Sigmoid colon (tissue), 7 donors: ENCODE data around the gene NRXN3. TPM values are rescaled to one million over a fixed set of nuclear protein-coding genes. Genes with fewer than 3 reads are reported as not detected.

Experiments used
- DNase-seq: peaks from one replicate; pipeline ENCODE4 v3.0.0-alpha.2; 2019
- H3K27ac ChIP-seq, 4 donors: fragments of 200-600 bp; sonication (generic); one replicate each; pipeline ENCODE4 v1.5.1; 2016 to 2019; ENCODE audit warnings: mild to moderate bottlenecking in 1 of 4
- H3K27me3 ChIP-seq, 3 donors: fragments of 200-600 bp; sonication (generic); one replicate each; pipeline ENCODE4 v1.5.1; 2019; ENCODE audit warnings: mild to moderate bottlenecking in 1 of 3
- H3K36me3 ChIP-seq, 4 donors: fragments of 200-600 bp; sonication (generic); one replicate each; pipeline ENCODE4 v1.5.1; 2016 to 2019
- H3K4me1 ChIP-seq, 4 donors: fragments of 200-600 bp; sonication (generic); one replicate each; pipeline ENCODE4 v1.5.1; 2017 to 2019
- H3K4me3 ChIP-seq, 4 donors: fragments of 200-600 bp; sonication (generic); one replicate each; pipeline ENCODE4 v1.5.1; 2017 to 2019; ENCODE audit warnings: mild to moderate bottlenecking in 2 of 4, moderate library complexity in 1 of 4
- H3K9me3 ChIP-seq, 4 donors: fragments of 200-600 bp in 3 of 4; sonication (generic) in 3 of 4; one replicate each; pipeline versions ENCODE4 v1.5.1 to v1.6.1; 2013 to 2019
- CTCF ChIP-seq, 4 experiments: fragments of 450-650 bp in 3 of 4; fragments of 200-600 bp in 1 of 4; IDR thresholded peaks; one replicate each; pipeline ENCODE4 v1.5.1; 2016 to 2019; ENCODE audit warnings: antibody characterized with exemption in 4 of 4, mild to moderate bottlenecking in 3 of 4, moderate library complexity in 2 of 4
- EP300 ChIP-seq, 4 donors: sonication (generic); formaldehyde crosslinking; IDR thresholded peaks; one replicate each; pipeline ENCODE4 v1.6.1; 2017; ENCODE audit warnings: antibody characterized with exemption in 4 of 4
- POLR2A ChIP-seq, 2 donors: fragments of 450-650 bp; IDR thresholded peaks; one replicate each; pipeline ENCODE4 v1.6.1; 2016; ENCODE audit warnings: antibody characterized with exemption in 2 of 2, mild to moderate bottlenecking in 2 of 2, moderate library complexity in 2 of 2
- POLR2AphosphoS5 ChIP-seq, 4 donors: sonication (generic); formaldehyde crosslinking; IDR thresholded peaks; one replicate each; pipeline ENCODE4 v1.6.1; 2017; ENCODE audit warnings: antibody characterized with exemption in 4 of 4
- WGBS, 2 donors: extraction: QIAGEN DNeasy Blood & Tissue Kit; methylation state at CpG; one replicate each; pipeline ENCODE4 v1.1.7; 2013; 5-methylcytosine and 5-hydroxymethylcytosine counted together
- intact Hi-C: fragments of 100-400 bp; cut with DNase I; formaldehyde crosslinking; loops from one replicate; pipeline ENCODE4 v1.15.1; 2023
- polyA plus RNA-seq, 3 donors: library from polyadenylated mRNA; stranded (reverse); fragments of 200-250 nt; gene quantifications; one replicate each; pipeline ENCODE4 v1.2.3, GENCODE V29; 2013
- total RNA-seq, 4 donors: library from RNA; depleted of rRNA; stranded (reverse); fragments of >200 nt; gene quantifications; one replicate each; pipeline ENCODE4 v1.1.0, GENCODE V29; 2016
- donor health status: healthy with polysubstance abuse.
- donor health status: Bipolar disorder and iron deficiency.
- donor health status: healthy.

Gene NRXN3
- total and polyA plus RNA-seq, 7 donors = 0.23 to 46.3 (median 23.2) TPM

- WGBS, 2 donors = 63 to 81% methylated on average over 3 of the region's 3 CpGs
- intact Hi-C loops = no loop called here
Measured at GRCh38 chr14:78904094-78904493, 733.9 kb downstream of the NRXN3 start.

GRCh38 chr14:78917462-78917861 is 747.3 kb downstream of the NRXN3 start:
- no peak for DNase-seq
- no peak overlapping the region for H3K27ac ChIP-seq
- no peak for TF ChIP-seq EP300 (IDR thresholded peaks at IDR 0.05)
- intact Hi-C loops = no loop called here
- H3K4me1 ChIP-seq = no peaks in the 10 kb centered on the region
- no peaks in the 10 kb centered on the region for H3K9me3 ChIP-seq
- no peak overlapping the region for H3K4me3 ChIP-seq
- WGBS, 2 donors = 98% methylated on average over 1 of the region's 1 CpG
- no peaks in the 10 kb centered on the region for H3K27me3 ChIP-seq
- no peaks in the 10 kb centered on the region for H3K36me3 ChIP-seq

More at GRCh38 chr14:78904094-78904493, 733.9 kb downstream of the NRXN3 start:
- H3K27ac ChIP-seq = no peak overlapping the region
- no peaks in the 10 kb centered on the region for H3K36me3 ChIP-seq
- H3K27me3 ChIP-seq = no peaks in the 10 kb centered on the region
- H3K9me3 ChIP-seq = peaks cover 0 to 1% (median 0%) of the 10 kb centered on the region in 4 donors
- no peaks in the 10 kb centered on the region for H3K4me1 ChIP-seq
- no peak for DNase-seq
- H3K4me3 ChIP-seq = no peak overlapping the region
- TF ChIP-seq CTCF (IDR thresholded peaks at IDR 0.05) (no peak), POLR2AphosphoS5 (IDR thresholded peaks at IDR 0.05) (no peak), POLR2A (IDR thresholded peaks at IDR 0.05) (no peak), EP300 (IDR thresholded peaks at IDR 0.05) (no peak)

GRCh38 chr14:78921856-78922255 is 751.7 kb downstream of the NRXN3 start:
- 21 to 68% methylated on average over 2 of the region's 2 CpGs for WGBS, 2 donors
- Histone ChIP-seq H3K4me1 (no peaks in the 10 kb centered on the region), H3K36me3 (no peaks in the 10 kb centered on the region), H3K27ac (no peak overlapping the region), H3K4me3 (no peak overlapping the region), H3K9me3 (no peaks in the 10 kb centered on the region), H3K27me3 (no peaks in the 10 kb centered on the region)
- TF ChIP-seq CTCF (IDR thresholded peaks at IDR 0.05) (no peak), EP300 (IDR thresholded peaks at IDR 0.05) (no peak), POLR2A (IDR thresholded peaks at IDR 0.05) (no peak), POLR2AphosphoS5 (IDR thresholded peaks at IDR 0.05) (no peak)
- DNase-seq = no peak
- intact Hi-C loops = no loop called here

GRCh38 chr14:78927261-78927660 is 757.1 kb downstream of the NRXN3 start:
- intact Hi-C loops = no loop called here
- WGBS, 2 donors = 78 to 83% methylated on average over 3 of the region's 3 CpGs
- TF ChIP-seq POLR2AphosphoS5 (IDR thresholded peaks at IDR 0.05) (no peak), CTCF (IDR thresholded peaks at IDR 0.05) (no peak), POLR2A (IDR thresholded peaks at IDR 0.05) (no peak), EP300 (IDR thresholded peaks at IDR 0.05) (no peak)

GRCh38 chr14:78933166-78933565 is 763.0 kb downstream of the NRXN3 start:
- H3K4me3 ChIP-seq = no peak overlapping the region
- intact Hi-C loops = no loop called here
- H3K4me1 ChIP-seq = no peaks in the 10 kb centered on the region
- no peak for DNase-seq
- H3K27me3 ChIP-seq = no peaks in the 10 kb centered on the region
- no peaks in the 10 kb centered on the region for H3K36me3 ChIP-seq
- H3K9me3 ChIP-seq = no peaks in the 10 kb centered on the region
- H3K27ac ChIP-seq = no peak overlapping the region
- WGBS, 2 donors = 32 to 33% methylated on average over 2 of the region's 2 CpGs
- no peak for TF ChIP-seq POLR2AphosphoS5 (IDR thresholded peaks at IDR 0.05)
- no peak for TF ChIP-seq CTCF (IDR thresholded peaks at IDR 0.05)
- TF ChIP-seq EP300 (IDR thresholded peaks at IDR 0.05) = no peak
- TF ChIP-seq POLR2A (IDR thresholded peaks at IDR 0.05) = no peak

More at GRCh38 chr14:78927261-78927660, 757.1 kb downstream of the NRXN3 start:
- Histone ChIP-seq H3K36me3 (no peaks in the 10 kb centered on the region), H3K27ac (no peak overlapping the region), H3K9me3 (no peaks in the 10 kb centered on the region), H3K4me1 (no peaks in the 10 kb centered on the region), H3K4me3 (no peak overlapping the region), H3K27me3 (no peaks in the 10 kb centered on the region)
- no peak for DNase-seq
